ENCODE data around the gene NOL12. TPM values are rescaled to one million over a fixed set of nuclear protein-coding genes. Genes with fewer than 3 reads are reported as not detected.
A peak's percentile ranks its signal among the peaks of the same experiment; 100 is the strongest.
"Not testable (repeated sequence)": the region's sequence is repeated elsewhere in the genome, so short reads cannot be mapped to it uniquely, and the experiment has no call there.

NOL12 gene
- total RNA-seq, 3 donors from 2014 or later = 24.5 to 29.4 (median 24.6) TPM

GRCh38 chr22:37684803-37685615 lies 1.1 kb upstream of the NOL12 start:
- intact Hi-C loops (cut with DNase I; ENCODE audit: low total_unique reads) = loop anchor here (5.0 kb wide), 1 partner anchor 52 kb away; no protein-coding TSS in a partner anchor
- H3K4me1 ChIP-seq = peaks cover 0 to 20% of the 10 kb centered on the region in 2 donors
- H3K4me3 ChIP-seq = no peak overlapping the region
- DNase-seq (ENCODE audit: low spot score in 2 of 2) = no peak
- no peaks in the 10 kb centered on the region for H3K9me3 ChIP-seq
- H3K36me3 ChIP-seq = no peaks in the 10 kb centered on the region
- peak overlapping the region; percentile 91 to 93 for H3K27ac ChIP-seq
- no peaks in the 10 kb centered on the region for H3K27me3 ChIP-seq
- TF ChIP-seq POLR2A (IDR thresholded peaks at IDR 0.05) (no peak), CTCF (IDR thresholded peaks at IDR 0.05) (no peak), POLR2AphosphoS5 (IDR thresholded peaks at IDR 0.05) (no peak)

GRCh38 chr22:37690407-37690806 lies 4.3 kb downstream of the NOL12 start:
- H3K27me3 ChIP-seq = no peaks in the 10 kb centered on the region
- H3K27ac ChIP-seq = peak overlapping the region; percentile 70 to 75
- TF ChIP-seq CTCF (IDR thresholded peaks at IDR 0.05) (no peak), POLR2A (IDR thresholded peaks at IDR 0.05) (no peak), POLR2AphosphoS5 (IDR thresholded peaks at IDR 0.05) (no peak)
- peaks cover 0 to 18% of the 10 kb centered on the region in 2 donors for H3K4me1 ChIP-seq
- intact Hi-C loops (cut with DNase I; ENCODE audit: low total_unique reads) = no loop called here
- no peaks in the 10 kb centered on the region for H3K36me3 ChIP-seq
- no peaks in the 10 kb centered on the region for H3K9me3 ChIP-seq
- no peak for DNase-seq (ENCODE audit: low spot score in 2 of 2)
- H3K4me3 ChIP-seq = no peak overlapping the region

GRCh38 chr22:37690901-37691504 lies 4.9 kb downstream of the NOL12 start:
- Histone ChIP-seq H3K4me1 (peaks cover 0 to 12% of the 10 kb centered on the region in 2 donors), H3K36me3 (no peaks in the 10 kb centered on the region), H3K27ac (peak overlapping the region; percentile 70 to 75), H3K4me3 (no peak overlapping the region), H3K27me3 (no peaks in the 10 kb centered on the region), H3K9me3 (no peaks in the 10 kb centered on the region)
- DNase-seq (ENCODE audit: low spot score in 2 of 2) = peak in 1 of 2 donors; percentile 82
- intact Hi-C loops (cut with DNase I; ENCODE audit: low total_unique reads) = no loop called here
- TF ChIP-seq POLR2A (IDR thresholded peaks at IDR 0.05) (no peak), POLR2AphosphoS5 (IDR thresholded peaks at IDR 0.05) (no peak), CTCF (IDR thresholded peaks at IDR 0.05) (no peak)

- H3K9me3 ChIP-seq = no peaks in the 10 kb centered on the region
- peaks cover 0 to 2% of the 10 kb centered on the region in 2 donors for H3K4me1 ChIP-seq
- intact Hi-C loops (cut with DNase I; ENCODE audit: low total_unique reads) = no loop called here
- TF ChIP-seq POLR2A (IDR thresholded peaks at IDR 0.05) = no peak
- TF ChIP-seq POLR2AphosphoS5 (IDR thresholded peaks at IDR 0.05) = no peak
- TF ChIP-seq CTCF (IDR thresholded peaks at IDR 0.05) = no peak
- H3K27ac ChIP-seq = no peak overlapping the region
- no peaks in the 10 kb centered on the region for H3K27me3 ChIP-seq
- DNase-seq (ENCODE audit: low spot score in 2 of 2) = no peak
- H3K4me3 ChIP-seq = no peak overlapping the region
- H3K36me3 ChIP-seq = no peaks in the 10 kb centered on the region
Observed at GRCh38 chr22:37692627-37693285, 6.6 kb downstream of the NOL12 start.

- H3K4me1 ChIP-seq; H3K36me3 ChIP-seq; intact Hi-C loops (cut with DNase I; ENCODE audit: low total_unique reads); H3K27ac ChIP-seq; H3K27me3 ChIP-seq; H3K9me3 ChIP-seq; DNase-seq (ENCODE audit: low spot score in 2 of 2); H3K4me3 ChIP-seq: not testable (repeated sequence)
Observed at GRCh38 chr22:37694131-37694530, 8.0 kb downstream of the NOL12 start.

- H3K4me1 ChIP-seq; intact Hi-C loops (cut with DNase I; ENCODE audit: low total_unique reads); H3K9me3 ChIP-seq; H3K27ac ChIP-seq; DNase-seq (ENCODE audit: low spot score in 2 of 2); H3K36me3 ChIP-seq; H3K27me3 ChIP-seq: not testable (repeated sequence)
- peak overlapping the region; percentile 10 to 51 (median 26) for H3K4me3 ChIP-seq
Observed at GRCh38 chr22:37696260-37696656, 10.1 kb downstream of the NOL12 start.
